GM12864 (cell line): ENCODE results near the gene PAQR6.

Source experiments
- DNase-seq: peaks from one replicate; pipeline ENCODE4 v3.0.0-alpha.2; 2011; ENCODE audit warnings: low read depth
- H3K4me3 ChIP-seq: 2 replicates; pipeline ENCODE4 v1.5.1; 2011; ENCODE audit warnings: mild to moderate bottlenecking, low read depth, low read length, control low read depth
- CTCF ChIP-seq: IDR thresholded peaks from 2 replicates; pipeline ENCODE4 v1.5.1; 2011; ENCODE audit warnings: low read depth, mild to moderate bottlenecking, moderate library complexity, low read length, control low read depth, inconsistent platforms; ENCODE audit errors: missing control alignments

PAQR6 gene

GRCh38 chr1:156247460-156248322 lies at the start of gene PAQR6:
PAQR6 (minus strand) TSS chr1:156248056; CDS start chr1:156246731, 1,325 bp downstream.
- no peak for DNase-seq
- no peak for TF ChIP-seq CTCF
- H3K4me3 ChIP-seq, result no peak within 1 kb of the TSS

GRCh38 chr1:156295391-156295947 lies 47.6 kb upstream of the PAQR6 start, which contains the start of gene GLMP:
GLMP (minus strand) TSS chr1:156295679; CDS start chr1:156295645, 34 bp downstream.
- no peak for TF ChIP-seq CTCF
- no peak for DNase-seq
- H3K4me3 ChIP-seq, result peak within 1 kb of the TSS; percentile 65

- no peak for DNase-seq
- no peak for TF ChIP-seq CTCF
- no peak overlapping the region for H3K4me3 ChIP-seq
Measured at GRCh38 chr1:156293895-156294294, 46.0 kb upstream of the PAQR6 start.

GRCh38 chr1:156293098-156293434 lies 45.2 kb upstream of the PAQR6 start:
- H3K4me3 ChIP-seq, result no peak overlapping the region
- no peak for DNase-seq
- no peak for TF ChIP-seq CTCF

GRCh38 chr1:156291226-156292061 lies 43.6 kb upstream of the PAQR6 start:
- H3K4me3 ChIP-seq, result no peak overlapping the region
- DNase-seq, result no peak
- no peak for TF ChIP-seq CTCF

GRCh38 chr1:156289857-156290256 lies 42.0 kb upstream of the PAQR6 start:
- H3K4me3 ChIP-seq, result no peak overlapping the region
- no peak for TF ChIP-seq CTCF
- DNase-seq, result no peak
